ENCODE results near the gene KCNIP1.

DNA sequence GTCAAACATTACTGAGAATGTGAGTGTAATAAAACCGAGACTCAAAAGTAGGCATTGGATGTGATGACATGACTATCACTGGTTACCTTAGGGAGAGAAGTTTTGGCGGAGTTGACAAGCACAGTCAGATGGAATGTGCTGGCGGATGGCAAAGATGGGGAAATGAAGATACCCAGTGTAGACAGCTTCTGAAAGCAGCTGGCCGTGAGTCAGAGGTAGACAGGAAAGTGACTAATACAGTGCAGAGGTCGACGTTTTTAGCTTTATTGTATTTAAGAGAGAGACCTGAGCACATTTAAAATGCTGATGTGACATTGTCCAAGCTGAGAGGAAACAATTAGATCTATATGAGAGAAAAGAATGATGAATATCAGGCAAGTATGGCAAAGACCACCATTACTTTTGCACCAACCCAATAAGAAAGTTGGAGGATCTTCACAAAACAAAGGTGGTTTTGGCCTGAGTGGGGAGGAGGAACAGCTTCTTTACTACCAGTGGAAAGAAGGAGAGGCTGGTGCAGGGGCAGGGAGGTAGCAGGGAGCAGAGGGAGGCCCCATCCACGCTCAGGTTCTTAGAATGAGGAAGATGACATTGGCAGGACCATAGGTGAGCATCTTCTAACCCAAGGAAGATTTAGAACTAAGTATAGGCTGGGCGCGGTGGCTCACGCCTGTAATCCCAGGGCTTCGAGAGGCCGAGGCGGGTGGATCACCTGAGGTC lies 36.7 kb upstream of the KCNIP1 start:
- TF ChIP-seq SIN3A (IDR thresholded peaks at IDR 0.05; ENCODE audit: low read depth) (no peak), FOSL1 (IDR thresholded peaks at IDR 0.05; ENCODE audit: low read depth) (peak; percentile 37; the same call in 1 of the 2 replicates), EZH2 (IDR thresholded peaks at IDR 0.05) (no peak), SRF (IDR thresholded peaks at IDR 0.05; ENCODE audit: low read depth) (no peak), POLR2A (IDR thresholded peaks at IDR 0.05; ENCODE audit: borderline replicate concordance, extremely low read depth, insufficient read depth, insufficient read length) (no peak), POLR2AphosphoS5 (IDR thresholded peaks at IDR 0.05; ENCODE audit: low read depth, low read length) (no peak), EZH2phosphoT487 (IDR thresholded peaks at IDR 0.05; ENCODE audit: borderline replicate concordance) (no peak)
- TF ChIP-seq, protein P1, sequence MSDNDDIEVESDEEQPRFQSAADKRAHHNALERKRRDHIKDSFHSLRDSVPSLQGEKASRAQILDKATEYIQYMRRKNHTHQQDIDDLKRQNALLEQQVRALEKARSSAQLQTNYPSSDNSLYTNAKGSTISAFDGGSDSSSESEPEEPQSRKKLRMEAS (IDR thresholded peaks at IDR 0.05), result no peak
- TF ChIP-seq, protein P2, sequence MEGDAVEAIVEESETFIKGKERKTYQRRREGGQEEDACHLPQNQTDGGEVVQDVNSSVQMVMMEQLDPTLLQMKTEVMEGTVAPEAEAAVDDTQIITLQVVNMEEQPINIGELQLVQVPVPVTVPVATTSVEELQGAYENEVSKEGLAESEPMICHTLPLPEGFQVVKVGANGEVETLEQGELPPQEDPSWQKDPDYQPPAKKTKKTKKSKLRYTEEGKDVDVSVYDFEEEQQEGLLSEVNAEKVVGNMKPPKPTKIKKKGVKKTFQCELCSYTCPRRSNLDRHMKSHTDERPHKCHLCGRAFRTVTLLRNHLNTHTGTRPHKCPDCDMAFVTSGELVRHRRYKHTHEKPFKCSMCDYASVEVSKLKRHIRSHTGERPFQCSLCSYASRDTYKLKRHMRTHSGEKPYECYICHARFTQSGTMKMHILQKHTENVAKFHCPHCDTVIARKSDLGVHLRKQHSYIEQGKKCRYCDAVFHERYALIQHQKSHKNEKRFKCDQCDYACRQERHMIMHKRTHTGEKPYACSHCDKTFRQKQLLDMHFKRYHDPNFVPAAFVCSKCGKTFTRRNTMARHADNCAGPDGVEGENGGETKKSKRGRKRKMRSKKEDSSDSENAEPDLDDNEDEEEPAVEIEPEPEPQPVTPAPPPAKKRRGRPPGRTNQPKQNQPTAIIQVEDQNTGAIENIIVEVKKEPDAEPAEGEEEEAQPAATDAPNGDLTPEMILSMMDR (IDR thresholded peaks at IDR 0.05 in 2 of 3, conservative IDR thresholded peaks at IDR 0.05 in 1 of 3; ENCODE audit: borderline replicate concordance in 1 of 3, insufficient read depth in 1 of 3, low read depth in 2 of 3, low read length in 2 of 3), result no peak
